ENCODE measurements around the gene GP1BB. TPM values are rescaled to one million over a fixed set of nuclear protein-coding genes. Genes with fewer than 3 reads are reported as not detected.

Gene GP1BB
- total RNA-seq, 1 donor from 2014 or later, result 5.7 TPM

GRCh38 chr22:19739911-19740449 is 16.6 kb downstream of the GP1BB start:
- Mint-ChIP-seq H3K4me3 (no peak overlapping the region), H3K27me3 (ENCODE audit: low read depth) (peaks cover 2% of the 10 kb centered on the region), H3K4me1 (peaks cover 2% of the 10 kb centered on the region), H3K9me3 (no peaks in the 10 kb centered on the region), H3K27ac (no peak overlapping the region), H3K36me3 (no peaks in the 10 kb centered on the region)
- TF ChIP-seq, protein P1, sequence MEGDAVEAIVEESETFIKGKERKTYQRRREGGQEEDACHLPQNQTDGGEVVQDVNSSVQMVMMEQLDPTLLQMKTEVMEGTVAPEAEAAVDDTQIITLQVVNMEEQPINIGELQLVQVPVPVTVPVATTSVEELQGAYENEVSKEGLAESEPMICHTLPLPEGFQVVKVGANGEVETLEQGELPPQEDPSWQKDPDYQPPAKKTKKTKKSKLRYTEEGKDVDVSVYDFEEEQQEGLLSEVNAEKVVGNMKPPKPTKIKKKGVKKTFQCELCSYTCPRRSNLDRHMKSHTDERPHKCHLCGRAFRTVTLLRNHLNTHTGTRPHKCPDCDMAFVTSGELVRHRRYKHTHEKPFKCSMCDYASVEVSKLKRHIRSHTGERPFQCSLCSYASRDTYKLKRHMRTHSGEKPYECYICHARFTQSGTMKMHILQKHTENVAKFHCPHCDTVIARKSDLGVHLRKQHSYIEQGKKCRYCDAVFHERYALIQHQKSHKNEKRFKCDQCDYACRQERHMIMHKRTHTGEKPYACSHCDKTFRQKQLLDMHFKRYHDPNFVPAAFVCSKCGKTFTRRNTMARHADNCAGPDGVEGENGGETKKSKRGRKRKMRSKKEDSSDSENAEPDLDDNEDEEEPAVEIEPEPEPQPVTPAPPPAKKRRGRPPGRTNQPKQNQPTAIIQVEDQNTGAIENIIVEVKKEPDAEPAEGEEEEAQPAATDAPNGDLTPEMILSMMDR (IDR thresholded peaks at IDR 0.05; ENCODE audit: unreplicated experiment), result no peak
- DNase-seq (ENCODE audit: low spot score in 2 of 2, unreplicated experiment in 2 of 2), result no peak

DNA sequence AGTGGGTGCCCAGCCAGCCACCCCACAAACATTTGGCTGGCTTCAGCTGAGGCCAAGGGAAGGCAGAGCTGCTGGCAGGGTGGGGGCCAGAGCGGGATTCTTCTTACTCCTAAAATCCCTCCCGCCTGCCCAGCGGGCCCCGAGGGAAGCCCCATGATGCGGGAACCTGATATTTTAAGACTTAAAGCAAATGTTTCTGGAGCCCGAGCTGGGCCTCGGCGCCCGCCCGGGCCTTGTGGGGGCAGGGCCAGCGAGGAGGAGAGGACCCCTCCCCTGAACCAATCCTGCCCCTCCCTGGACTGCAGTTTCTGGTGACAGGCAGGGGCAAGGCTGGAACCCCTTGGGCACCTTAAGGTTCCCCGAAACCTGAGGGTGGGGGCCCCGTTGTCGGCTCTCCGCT is 17.2 kb downstream of the GP1BB start:
- Mint-ChIP-seq H3K4me3 (no peak overlapping the region), H3K27me3 (ENCODE audit: low read depth) (peaks cover under 1% of the 10 kb centered on the region), H3K36me3 (no peaks in the 10 kb centered on the region), H3K9me3 (no peaks in the 10 kb centered on the region), H3K27ac (no peak overlapping the region), H3K4me1 (peaks cover 2% of the 10 kb centered on the region)
- no peak for DNase-seq (ENCODE audit: low spot score in 2 of 2, unreplicated experiment in 2 of 2)
- TF ChIP-seq, protein P1 (IDR thresholded peaks at IDR 0.05; ENCODE audit: unreplicated experiment), result no peak

DNA sequence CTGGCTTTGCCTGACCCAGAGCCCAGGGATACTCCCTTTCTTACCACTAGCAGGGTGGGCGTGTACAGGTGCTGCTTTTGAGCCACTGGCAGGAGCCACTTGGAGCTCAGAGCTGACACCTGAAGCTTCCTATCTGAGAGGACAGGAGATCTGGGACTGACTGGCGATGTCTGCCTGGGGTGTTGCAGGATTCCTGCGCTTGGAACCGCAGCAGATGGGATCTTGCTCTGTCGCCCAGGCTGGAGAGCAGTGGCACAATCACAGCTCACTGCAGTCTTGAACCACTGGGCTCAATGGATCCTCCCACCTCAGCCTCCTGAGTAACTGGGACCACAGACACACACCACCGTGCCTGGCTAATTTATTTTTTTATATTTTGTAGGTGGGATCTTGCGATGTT is 17.7 kb downstream of the GP1BB start:
- TF ChIP-seq, protein P1 (IDR thresholded peaks at IDR 0.05; ENCODE audit: unreplicated experiment), result no peak
- no peaks in the 10 kb centered on the region for H3K9me3 Mint-ChIP-seq

DNA sequence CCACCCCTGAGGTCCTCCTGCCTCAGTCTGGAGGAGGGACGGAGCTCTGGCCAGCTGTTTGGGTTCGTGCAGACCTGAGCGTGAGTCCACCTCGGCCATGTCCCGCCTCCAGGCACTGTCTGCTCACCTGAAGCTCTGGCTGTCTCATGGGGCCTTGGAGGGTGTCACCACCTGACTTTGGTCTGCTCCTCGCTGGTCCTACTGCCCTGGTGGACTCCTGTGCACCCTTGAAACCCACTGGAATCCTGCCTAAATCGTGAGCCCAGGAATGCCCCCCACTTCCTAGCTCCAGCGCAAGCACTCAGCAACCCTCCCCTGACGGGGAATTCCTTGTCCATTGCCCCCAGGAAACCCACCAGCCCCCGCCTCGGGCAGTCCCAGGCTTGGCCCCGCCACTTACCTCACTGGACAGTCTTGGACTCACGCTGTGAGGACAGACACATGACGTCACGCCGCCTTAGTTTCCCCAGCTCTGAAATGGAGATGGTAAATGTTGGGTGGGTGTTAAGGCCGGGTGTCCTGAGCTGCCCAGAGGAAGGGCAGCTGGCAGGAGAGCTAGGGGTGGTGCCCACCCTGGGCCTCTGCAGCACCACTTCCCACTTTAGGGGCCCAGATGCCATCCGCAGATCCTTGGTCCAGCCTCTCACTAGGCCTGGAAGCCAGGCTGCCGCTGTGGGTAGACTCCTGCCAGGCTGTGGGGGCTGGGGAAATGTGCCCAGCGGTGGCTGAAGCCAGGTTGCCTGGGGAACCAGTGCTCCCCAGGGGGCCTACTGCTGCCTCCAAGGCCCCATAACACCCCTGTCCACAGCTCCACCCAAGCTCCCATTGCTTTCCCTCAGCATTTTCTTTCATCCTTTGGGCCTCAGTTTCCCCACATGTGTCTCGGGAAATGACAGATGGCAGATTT is 19.1 kb downstream of the GP1BB start:
- H3K9me3 Mint-ChIP-seq, result no peaks in the 10 kb centered on the region
- TF ChIP-seq, protein P1 (IDR thresholded peaks at IDR 0.05; ENCODE audit: unreplicated experiment), result no peak
- H3K4me3 Mint-ChIP-seq, result no peak overlapping the region
- no peak overlapping the region for H3K27ac Mint-ChIP-seq
- no peaks in the 10 kb centered on the region for H3K4me1 Mint-ChIP-seq
- H3K27me3 Mint-ChIP-seq (ENCODE audit: low read depth), result no peaks in the 10 kb centered on the region
- DNase-seq (ENCODE audit: low spot score in 2 of 2, unreplicated experiment in 2 of 2), result no peak
- no peaks in the 10 kb centered on the region for H3K36me3 Mint-ChIP-seq

More for the DNA sequence above, 17.7 kb downstream of the GP1BB start:
- DNase-seq (ENCODE audit: low spot score in 2 of 2, unreplicated experiment in 2 of 2), result no peak
- Mint-ChIP-seq H3K27ac (no peak overlapping the region), H3K27me3 (ENCODE audit: low read depth) (no peaks in the 10 kb centered on the region), H3K36me3 (no peaks in the 10 kb centered on the region), H3K4me3 (no peak overlapping the region), H3K4me1 (peaks cover 2% of the 10 kb centered on the region)

DNA sequence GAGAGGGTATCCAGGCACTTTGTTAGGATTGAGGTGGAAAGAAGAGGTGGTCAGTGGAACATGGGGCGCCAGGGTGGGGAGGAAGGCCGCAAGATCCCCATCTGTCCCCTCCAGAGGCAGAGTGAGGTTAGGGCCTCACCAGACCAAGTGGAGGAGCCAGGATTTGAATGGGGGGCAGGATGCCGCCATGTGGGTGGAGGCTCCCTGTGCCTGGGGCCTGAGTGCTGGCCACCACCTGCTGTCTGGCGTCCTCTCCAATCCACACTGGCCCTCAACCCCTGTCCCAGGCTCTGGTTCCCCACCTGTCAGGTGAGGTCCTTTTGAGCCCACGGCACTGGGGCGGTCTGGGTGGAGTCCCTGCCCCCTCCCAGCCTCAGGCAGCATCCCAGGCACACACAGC is 19.7 kb downstream of the GP1BB start:
- DNase-seq (ENCODE audit: low spot score in 2 of 2, unreplicated experiment in 2 of 2), result no peak
- no peaks in the 10 kb centered on the region for H3K9me3 Mint-ChIP-seq
- TF ChIP-seq, protein P1 (IDR thresholded peaks at IDR 0.05; ENCODE audit: unreplicated experiment), result no peak
- no peaks in the 10 kb centered on the region for H3K4me1 Mint-ChIP-seq
- peaks cover 1% of the 10 kb centered on the region for H3K27me3 Mint-ChIP-seq (ENCODE audit: low read depth)
- H3K27ac Mint-ChIP-seq, result no peak overlapping the region
- no peaks in the 10 kb centered on the region for H3K36me3 Mint-ChIP-seq
- H3K4me3 Mint-ChIP-seq, result no peak overlapping the region

Data from mesothelial cell of epicardium (in vitro differentiated cells).